ENCODE results near the gene GALNT17. TPM values are rescaled to one million over a fixed set of nuclear protein-coding genes. Genes with fewer than 3 reads are reported as not detected.
"Not testable (repeated sequence)": the region's sequence is repeated elsewhere in the genome, so short reads cannot be mapped to it uniquely, and the experiment has no call there.

The GALNT17 gene
- total RNA-seq, 1 donor from 2014 or later: 0.12 TPM

- peak; percentile 83 for DNase-seq (ENCODE audit: low read depth)
- TF ChIP-seq CTCF (conservative IDR thresholded peaks at IDR 0.05; ENCODE audit: low read depth, low read length): no peak
- peak overlapping the region; percentile 21 for H3K4me3 ChIP-seq (ENCODE audit: low read depth, low read length)
Observed at GRCh38 chr7:71633551-71634008, 501.6 kb downstream of the GALNT17 start.

GRCh38 chr7:71635849-71636248, 503.9 kb downstream of the GALNT17 start:
- H3K4me3 ChIP-seq (ENCODE audit: low read depth, low read length); DNase-seq (ENCODE audit: low read depth): not testable (repeated sequence)

- DNase-seq (ENCODE audit: low read depth): no peak
- TF ChIP-seq CTCF (conservative IDR thresholded peaks at IDR 0.05; ENCODE audit: low read depth, low read length): no peak
- H3K4me3 ChIP-seq (ENCODE audit: low read depth, low read length): no peak overlapping the region
Observed at GRCh38 chr7:71636329-71636728, 504.4 kb downstream of the GALNT17 start.

- H3K4me3 ChIP-seq (ENCODE audit: low read depth, low read length): no peak overlapping the region
- no peak for TF ChIP-seq CTCF (conservative IDR thresholded peaks at IDR 0.05; ENCODE audit: low read depth, low read length)
- no peak for DNase-seq (ENCODE audit: low read depth)
Observed at GRCh38 chr7:71637578-71637977, 505.6 kb downstream of the GALNT17 start.

DNA sequence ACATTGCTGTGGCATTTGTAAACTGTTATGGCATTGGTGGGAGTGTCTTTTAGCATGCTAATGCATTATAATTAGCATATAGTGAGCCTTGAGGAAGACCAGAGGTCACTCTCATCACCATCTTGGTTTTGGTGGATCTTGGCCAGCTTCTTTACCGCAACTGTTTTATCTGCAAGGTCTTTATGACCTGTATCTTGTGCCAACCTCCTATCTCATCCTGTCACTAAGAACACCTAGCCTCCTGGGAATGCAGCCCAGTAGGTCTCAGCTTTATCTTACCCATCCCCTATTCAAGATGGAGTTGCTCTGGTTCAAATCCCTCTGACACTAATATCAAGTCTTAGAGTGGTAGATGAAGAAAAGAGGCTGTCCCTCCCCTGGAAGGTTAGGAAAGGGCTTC, 506.2 kb downstream of the GALNT17 start:
- H3K4me3 ChIP-seq (ENCODE audit: low read depth, low read length): no peak overlapping the region
- no peak for TF ChIP-seq CTCF (conservative IDR thresholded peaks at IDR 0.05; ENCODE audit: low read depth, low read length)
- DNase-seq (ENCODE audit: low read depth): no peak

DNA sequence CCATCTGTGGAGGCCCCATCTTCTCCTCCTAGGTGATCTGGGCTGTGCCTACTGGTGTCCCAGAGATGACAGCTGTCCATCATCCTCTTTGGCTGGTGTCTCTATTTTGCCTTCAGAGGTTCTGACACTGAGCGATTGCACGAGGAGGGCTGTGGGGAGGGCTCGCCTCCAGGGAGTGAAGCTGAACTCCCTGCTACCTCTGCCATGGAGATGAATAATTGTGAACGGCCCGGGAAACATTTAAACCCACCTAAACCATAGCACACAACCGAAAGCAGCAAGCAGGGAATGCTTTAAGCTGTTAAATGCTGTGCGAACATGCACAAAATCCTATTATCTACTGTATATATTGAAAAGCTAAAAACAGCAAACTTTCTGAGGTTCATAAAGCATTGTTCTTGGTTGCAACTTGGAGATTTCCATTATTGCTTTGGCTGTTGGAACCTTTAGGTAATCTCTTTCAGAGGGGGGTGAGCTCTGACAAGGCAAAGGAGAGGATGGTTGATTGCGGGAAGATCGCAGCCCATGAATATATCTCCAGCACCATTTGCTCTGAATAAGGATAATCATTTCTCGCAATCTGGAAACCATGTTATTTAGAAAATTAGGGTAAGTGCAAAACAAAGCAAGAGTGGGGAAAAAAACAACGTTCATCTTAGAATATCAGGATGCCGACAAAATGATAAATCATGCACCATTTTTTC, 507.6 kb downstream of the GALNT17 start:
- TF ChIP-seq CTCF (conservative IDR thresholded peaks at IDR 0.05; ENCODE audit: low read depth, low read length): no peak

DNA sequence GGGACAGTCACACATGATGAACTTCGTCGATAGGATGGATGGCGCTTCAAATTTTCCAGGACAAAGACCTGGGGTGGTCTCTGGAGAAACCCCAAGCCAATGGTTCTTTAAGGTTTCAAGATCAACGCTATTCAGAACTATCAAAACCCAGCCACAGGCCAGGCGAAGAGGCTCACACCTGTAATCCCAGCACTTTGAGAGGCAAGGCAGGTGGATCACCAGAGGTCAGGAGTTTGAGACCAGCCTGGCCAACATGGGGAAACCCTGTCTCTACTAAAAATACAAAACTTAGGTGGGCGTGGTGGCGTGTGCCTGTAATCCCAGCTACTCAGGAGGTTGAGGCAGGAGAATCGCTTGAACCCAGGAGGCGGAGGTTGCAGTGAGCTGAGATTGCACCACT, 511.1 kb downstream of the GALNT17 start:
- DNase-seq (ENCODE audit: low read depth); H3K4me3 ChIP-seq (ENCODE audit: low read depth, low read length): not testable (repeated sequence)

More for the DNA sequence above, 507.6 kb downstream of the GALNT17 start:
- no peak overlapping the region for H3K4me3 ChIP-seq (ENCODE audit: low read depth, low read length)
- no peak for DNase-seq (ENCODE audit: low read depth)

DNA sequence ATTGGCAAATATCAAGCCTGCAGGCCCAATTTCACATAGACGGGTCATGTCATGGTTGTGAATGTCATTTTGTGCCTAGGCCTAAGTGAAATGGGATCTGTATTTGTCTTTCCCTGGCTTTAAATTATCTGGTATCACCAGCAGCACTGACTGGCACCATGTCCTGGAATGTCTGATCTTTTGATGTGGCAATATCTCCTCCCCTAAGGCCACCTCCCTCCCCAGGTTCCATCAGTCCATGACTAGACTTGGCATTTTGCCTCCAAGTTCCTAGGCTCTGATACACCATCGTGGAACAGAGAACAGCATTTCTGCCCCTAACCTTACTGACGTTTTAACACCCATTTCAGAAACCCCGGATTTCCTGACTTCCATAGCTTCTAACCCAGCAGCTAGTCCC, 513.9 kb downstream of the GALNT17 start:
- H3K4me3 ChIP-seq (ENCODE audit: low read depth, low read length): no peak overlapping the region
- TF ChIP-seq CTCF (conservative IDR thresholded peaks at IDR 0.05; ENCODE audit: low read depth, low read length): no peak
- no peak for DNase-seq (ENCODE audit: low read depth)
